K562 (cell line): ENCODE measurements around the gene ACHE. TPM values are rescaled to one million over a fixed set of nuclear protein-coding genes. Genes with fewer than 3 reads are reported as not detected.
A peak's percentile ranks its signal among the peaks of the same experiment; 100 is the strongest.

Experiments
- BRD9 ChIP-seq: fragments of 450-650 bp; IDR thresholded peaks from 2 replicates; pipeline ENCODE4 v1.6.1; 2018; ENCODE audit warnings: low read depth; ENCODE audit not compliant: partially characterized antibody
- GABPB1 ChIP-seq: sonication (generic); formaldehyde crosslinking; IDR thresholded peaks from 2 replicates; pipeline ENCODE4 v1.8.0; 2022; ENCODE audit warnings: mild to moderate bottlenecking, missing genetic modification reagents
- HDAC1 ChIP-seq, 2 experiments: fragments of 450-650 bp; IDR thresholded peaks; 2 replicates each; pipeline ENCODE4 v1.6.1; 2016 to 2017; ENCODE audit warnings: inconsistent platforms in 1 of 2, mild to moderate bottlenecking in 1 of 2, moderate library complexity in 1 of 2
- HIVEP1 ChIP-seq: fragments of 250-450 bp; sonication (Bioruptor Pico); IDR thresholded peaks from 2 replicates; pipeline ENCODE4 v1.4.0; 2020; ENCODE audit warnings: mild to moderate bottlenecking
- HNRNPK ChIP-seq: fragments of 200-400 bp; formaldehyde crosslinking; IDR thresholded peaks from one replicate; pipeline ENCODE4 v1.6.1; 2018; ENCODE audit warnings: mild to moderate bottlenecking, low read depth, low read length; ENCODE audit not compliant: poor library complexity, severe bottlenecking
- L3MBTL2 ChIP-seq: fragments of 450-650 bp; IDR thresholded peaks from 2 replicates; pipeline ENCODE4 v1.6.1; 2016; ENCODE audit warnings: mild to moderate bottlenecking, moderate library complexity
- NBN ChIP-seq: fragments of 450-650 bp; IDR thresholded peaks from 2 replicates; pipeline ENCODE4 v1.6.1; 2016; ENCODE audit warnings: low read depth, mild to moderate bottlenecking
- NR2C1 ChIP-seq, 2 experiments: fragments of 450-650 bp; IDR thresholded peaks; 2 replicates each; pipeline ENCODE4 v1.6.1; 2017; ENCODE audit warnings: mild to moderate bottlenecking in 2 of 2, antibody characterized with exemption in 1 of 2, inconsistent platforms in 1 of 2, missing compliant biosample characterization in 1 of 2, missing genetic modification characterization in 1 of 2
- PCBP1 ChIP-seq: fragments of 200-400 bp; formaldehyde crosslinking; IDR thresholded peaks from 2 replicates; pipeline ENCODE4 v1.6.1; 2018; ENCODE audit warnings: mild to moderate bottlenecking, low read depth, low read length; ENCODE audit not compliant: poor library complexity, severe bottlenecking
- PHB ChIP-seq: fragments of 250-450 bp; sonication (Bioruptor Pico); IDR thresholded peaks from 2 replicates; pipeline ENCODE4 v1.5.0; 2021
- SIN3A ChIP-seq, 2 experiments: fragments of 150-350 bp in 1 of 2; IDR thresholded peaks; 2 replicates each; pipeline ENCODE4 v1.6.1; 2011 to 2016; ENCODE audit warnings: borderline replicate concordance in 2 of 2, low read depth in 2 of 2, low read length in 2 of 2, mild to moderate bottlenecking in 2 of 2, moderate library complexity in 2 of 2; ENCODE audit not compliant: control insufficient read depth in 1 of 2
- SMARCE1 ChIP-seq: fragments of 450-650 bp; IDR thresholded peaks from 2 replicates; pipeline ENCODE4 v1.7.1; 2016; ENCODE audit warnings: mild to moderate bottlenecking
- TCFL5 ChIP-seq: fragments of 250-450 bp; sonication (Bioruptor Pico); conservative IDR thresholded peaks from 2 replicates; pipeline ENCODE4 v1.6.1; 2021; ENCODE audit warnings: mild to moderate bottlenecking, moderate library complexity, matching md5 sums
- YBX1 ChIP-seq: fragments of 450-650 bp; IDR thresholded peaks from 2 replicates; pipeline ENCODE4 v1.7.1; 2016; ENCODE audit warnings: mild to moderate bottlenecking
- ZFX ChIP-seq: sonication (generic); formaldehyde crosslinking; IDR thresholded peaks from 2 replicates; pipeline ENCODE4 v1.8.0; 2022; ENCODE audit warnings: mild to moderate bottlenecking, missing genetic modification reagents, moderate library complexity
- ZNF217 ChIP-seq: sonication (generic); formaldehyde crosslinking; IDR thresholded peaks from 2 replicates; pipeline ENCODE4 v1.8.0; 2022; ENCODE audit warnings: mild to moderate bottlenecking, missing genetic modification reagents
- ZNF316 ChIP-seq: fragments of 450-650 bp; IDR thresholded peaks from 2 replicates; pipeline ENCODE4 v1.6.1; 2016
- ZNF354B ChIP-seq: fragments of 250-450 bp; sonication (Bioruptor Pico); IDR thresholded peaks from 2 replicates; pipeline ENCODE4 v1.4.0; 2020
- ZNF512 ChIP-seq: IDR thresholded peaks from 2 replicates; pipeline ENCODE4 v1.6.1; 2016; ENCODE audit warnings: missing genetic modification characterization, missing compliant biosample characterization
- ZNF592 ChIP-seq: fragments of 450-650 bp; IDR thresholded peaks from 2 replicates; pipeline ENCODE4 v1.6.1; 2017; ENCODE audit warnings: antibody characterized with exemption, mild to moderate bottlenecking
- ZNF76 ChIP-seq: fragments of 250-450 bp; sonication (Bioruptor Pico); IDR thresholded peaks from 2 replicates; pipeline ENCODE4 v1.4.0; 2020; ENCODE audit warnings: mild to moderate bottlenecking, moderate library complexity, borderline replicate concordance
- ZNF830 ChIP-seq: fragments of 250-450 bp; sonication (Bioruptor Pico); IDR thresholded peaks from 2 replicates; pipeline ENCODE4 v1.5.0; 2021; ENCODE audit warnings: mild to moderate bottlenecking
- polyA plus RNA-seq, 8 experiments: library from polyadenylated mRNA; depleted of rRNA in 4 of 8; stranded (reverse) in 5 of 8; unstranded in 3 of 8; fragments of >200 nt; fragmentation: Nextera tagmentation in 2 of 8; fragmentation: Illumina TruSeq in 1 of 8; extraction: Ambion mirVana in 2 of 8; extraction: Trizol in 1 of 8; gene quantifications; 2 replicates each; pipeline versions ENCODE4 v1.2.1 to v1.2.3, GENCODE V29; 2011 to 2014; ENCODE audit warnings: inconsistent platforms in 1 of 8, missing spikeins in 1 of 8
- total RNA-seq, 7 experiments: library from RNA; depleted of rRNA in 6 of 7; stranded (reverse); fragments of >200 nt in 6 of 7; fragmentation: Illumina TruSeq in 2 of 7; extraction: Trizol in 2 of 7; gene quantifications; 2 replicates each; pipeline versions ENCODE4 v1.2.1 to v1.2.3, GENCODE V29; 2011 to 2021; ENCODE audit warnings: low replicate concordance in 1 of 7

ACHE gene
- total and polyA plus RNA-seq, 9 of the 15 experiments (the other 6 are each of a cell fraction or from before 2014, with no cell fraction given): 0.04 to 8.8 (median 1.9) TPM

- no peak for TF ChIP-seq YBX1
- peak; percentile 64 for TF ChIP-seq BRD9
- TF ChIP-seq ZFX (CRISPR knock-in tag): peak; percentile 89
- TF ChIP-seq ZNF354B (CRISPR knock-in tag): no peak
- TF ChIP-seq ZNF316: peak; percentile 86
- TF ChIP-seq PHB (CRISPR knock-in tag): no peak
- no peak for TF ChIP-seq ZNF76
- no peak for TF ChIP-seq ZNF217
- no peak for TF ChIP-seq ZNF830 (CRISPR knock-in tag)
- no peak for TF ChIP-seq NR2C1 (IDR thresholded peaks at IDR 0.05)
- no peak for TF ChIP-seq NR2C1 (tag; IDR thresholded peaks at IDR 0.05)
- TF ChIP-seq NBN: peak; percentile 99
- TF ChIP-seq L3MBTL2: peak; percentile 98
- TF ChIP-seq HIVEP1 (CRISPR knock-in tag): no peak
- peak in 1 of 2 experiments; percentile 90; a peak in 1 of 4 replicates for TF ChIP-seq HDAC1 (IDR thresholded peaks at IDR 0.05)
- TF ChIP-seq SMARCE1: peak; percentile 68
- TF ChIP-seq PCBP1: peak; percentile 82
- TF ChIP-seq ZNF592: peak; percentile 93
- peak in 1 of 2 experiments; percentile 69; a peak in 2 of 4 replicates for TF ChIP-seq SIN3A (IDR thresholded peaks at IDR 0.05; ENCODE audit: borderline replicate concordance in 2 of 2, control insufficient read depth in 1 of 2, low read depth in 2 of 2, low read length in 2 of 2)
- TF ChIP-seq TCFL5 (CRISPR knock-in tag): no peak
- peak; percentile 41; the same call in 1 of the 2 replicates for TF ChIP-seq GABPB1 (CRISPR knock-in tag)
- TF ChIP-seq HNRNPK: no peak
- no peak for TF ChIP-seq ZNF512 (tag)
Measured at GRCh38 chr7:100867040-100867775, 28.5 kb downstream of the ACHE start, which contains the start of gene TRIP6 (continued).
